ENCODE data around the gene CHL1.

CHL1 gene

GRCh38 chr3:411226-411625 lies 214.7 kb downstream of the CHL1 start:
- Mint-ChIP-seq H3K27me3 (ENCODE audit: low read depth) (no peaks in the 10 kb centered on the region), H3K27ac (no peak overlapping the region), H3K4me1 (ENCODE audit: low read depth) (no peaks in the 10 kb centered on the region), H3K9me3 (no peaks in the 10 kb centered on the region), H3K36me3 (ENCODE audit: low read depth) (no peaks in the 10 kb centered on the region), H3K4me3 (no peak overlapping the region)

- Mint-ChIP-seq H3K9me3 (no peaks in the 10 kb centered on the region), H3K27me3 (ENCODE audit: low read depth) (no peaks in the 10 kb centered on the region), H3K27ac (no peak overlapping the region), H3K4me3 (no peak overlapping the region), H3K4me1 (ENCODE audit: low read depth) (no peaks in the 10 kb centered on the region), H3K36me3 (ENCODE audit: low read depth) (no peaks in the 10 kb centered on the region)
Observed at GRCh38 chr3:414063-414462, 217.5 kb downstream of the CHL1 start.

DNA sequence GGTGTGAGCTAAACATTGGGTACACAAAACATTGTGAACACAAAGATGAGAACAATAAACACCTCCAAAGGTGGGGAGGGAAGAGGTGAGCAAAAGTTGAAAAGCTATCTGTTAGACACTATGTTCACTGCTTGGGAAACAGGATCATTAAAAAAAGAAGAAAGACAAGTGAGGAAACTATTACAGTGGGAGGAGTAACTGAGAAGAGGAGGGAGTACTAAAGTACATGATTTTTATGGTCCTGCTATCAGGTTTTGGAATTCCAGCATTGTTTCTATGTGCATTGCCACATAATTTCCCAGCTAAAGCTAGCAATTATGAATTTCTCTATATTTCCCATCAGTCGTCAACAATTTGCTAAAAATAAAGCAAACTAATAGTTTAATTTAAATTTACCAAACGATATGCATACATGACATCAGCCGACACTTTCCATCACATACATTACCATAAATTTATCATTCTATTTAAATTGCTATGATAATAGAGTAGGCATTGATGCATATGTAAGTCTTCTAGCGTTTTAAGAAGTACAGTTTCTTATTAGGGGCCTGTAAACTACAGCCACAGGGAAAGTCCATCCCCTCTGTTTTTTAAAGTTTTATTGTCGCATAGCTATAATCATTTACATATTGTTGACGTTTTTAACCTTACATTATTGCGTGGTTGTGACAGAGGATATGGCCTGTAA lies 221.8 kb downstream of the CHL1 start:
- Mint-ChIP-seq H3K27ac (no peak overlapping the region), H3K4me3 (no peak overlapping the region), H3K4me1 (ENCODE audit: low read depth) (no peaks in the 10 kb centered on the region), H3K27me3 (ENCODE audit: low read depth) (no peaks in the 10 kb centered on the region), H3K9me3 (no peaks in the 10 kb centered on the region), H3K36me3 (ENCODE audit: low read depth) (no peaks in the 10 kb centered on the region)

GRCh38 chr3:420584-420983 lies 224.0 kb downstream of the CHL1 start:
- H3K27me3 Mint-ChIP-seq (ENCODE audit: low read depth): no peaks in the 10 kb centered on the region
- H3K4me3 Mint-ChIP-seq: no peak overlapping the region
- H3K36me3 Mint-ChIP-seq (ENCODE audit: low read depth): no peaks in the 10 kb centered on the region
- H3K4me1 Mint-ChIP-seq (ENCODE audit: low read depth): no peaks in the 10 kb centered on the region
- H3K27ac Mint-ChIP-seq: no peak overlapping the region
- H3K9me3 Mint-ChIP-seq: no peaks in the 10 kb centered on the region

DNA sequence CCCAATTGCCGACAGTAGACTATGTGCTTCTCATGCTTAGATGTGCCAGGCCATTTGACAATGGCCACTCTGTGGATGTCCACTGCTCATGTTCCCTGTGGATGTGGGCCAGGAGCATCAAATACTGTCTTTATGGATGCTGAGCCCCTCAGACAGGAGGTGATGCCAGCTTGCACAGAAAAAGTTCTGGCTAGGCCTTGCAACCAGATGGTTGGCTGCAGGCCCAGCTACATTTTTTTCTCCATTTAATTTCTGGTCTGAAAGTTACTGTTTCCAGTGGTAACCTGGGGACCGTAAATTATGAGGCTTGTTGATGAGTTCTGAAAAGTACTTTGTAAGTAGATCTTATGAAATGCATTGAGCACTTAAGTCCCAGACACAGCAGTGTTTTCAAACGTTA lies 228.5 kb downstream of the CHL1 start:
- H3K27ac Mint-ChIP-seq: no peak overlapping the region
- H3K9me3 Mint-ChIP-seq: no peaks in the 10 kb centered on the region
- H3K36me3 Mint-ChIP-seq (ENCODE audit: low read depth): no peaks in the 10 kb centered on the region
- no peaks in the 10 kb centered on the region for H3K27me3 Mint-ChIP-seq (ENCODE audit: low read depth)
- H3K4me1 Mint-ChIP-seq (ENCODE audit: low read depth): no peaks in the 10 kb centered on the region
- H3K4me3 Mint-ChIP-seq: no peak overlapping the region

GRCh38 chr3:426072-426471 lies 229.5 kb downstream of the CHL1 start:
- no peak overlapping the region for H3K4me3 Mint-ChIP-seq
- H3K9me3 Mint-ChIP-seq: no peaks in the 10 kb centered on the region
- no peaks in the 10 kb centered on the region for H3K27me3 Mint-ChIP-seq (ENCODE audit: low read depth)
- H3K4me1 Mint-ChIP-seq (ENCODE audit: low read depth): no peaks in the 10 kb centered on the region
- H3K27ac Mint-ChIP-seq: no peak overlapping the region
- H3K36me3 Mint-ChIP-seq (ENCODE audit: low read depth): no peaks in the 10 kb centered on the region

- Mint-ChIP-seq H3K4me1 (ENCODE audit: low read depth) (no peaks in the 10 kb centered on the region), H3K36me3 (ENCODE audit: low read depth) (no peaks in the 10 kb centered on the region), H3K9me3 (no peaks in the 10 kb centered on the region), H3K27me3 (ENCODE audit: low read depth) (no peaks in the 10 kb centered on the region), H3K4me3 (no peak overlapping the region), H3K27ac (no peak overlapping the region)
Observed at GRCh38 chr3:427128-427527, 230.6 kb downstream of the CHL1 start.

DNA sequence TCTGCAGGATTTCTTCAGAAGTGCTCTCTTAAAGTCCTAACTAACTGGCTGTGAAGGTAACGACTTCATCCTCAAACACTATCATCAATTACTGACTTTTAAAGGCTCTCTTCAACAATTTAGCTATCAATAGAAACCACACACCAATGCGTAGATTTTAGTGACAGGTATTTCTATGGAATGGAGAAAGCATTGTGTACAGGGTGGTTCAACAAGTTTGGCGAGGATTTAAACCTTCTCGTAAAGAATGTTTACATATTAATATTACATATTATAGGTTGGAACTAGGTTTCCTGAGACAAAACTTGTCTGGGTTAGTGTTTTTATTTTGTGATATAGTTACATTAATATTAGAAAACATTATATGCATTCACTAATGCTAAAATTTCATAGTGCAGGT lies 233.6 kb downstream of the CHL1 start:
- Mint-ChIP-seq H3K27ac (no peak overlapping the region), H3K9me3 (no peaks in the 10 kb centered on the region), H3K27me3 (ENCODE audit: low read depth) (no peaks in the 10 kb centered on the region)

GRCh38 chr3:435161-435560 lies 238.6 kb downstream of the CHL1 start:
- H3K36me3 Mint-ChIP-seq (ENCODE audit: low read depth): no peaks in the 10 kb centered on the region
- H3K4me1 Mint-ChIP-seq (ENCODE audit: low read depth): no peaks in the 10 kb centered on the region
- peaks cover 3% of the 10 kb centered on the region for H3K9me3 Mint-ChIP-seq
- no peak overlapping the region for H3K27ac Mint-ChIP-seq
- H3K27me3 Mint-ChIP-seq (ENCODE audit: low read depth): no peaks in the 10 kb centered on the region
- no peak overlapping the region for H3K4me3 Mint-ChIP-seq

More for the DNA sequence above, 233.6 kb downstream of the CHL1 start:
- Mint-ChIP-seq H3K36me3 (ENCODE audit: low read depth) (no peaks in the 10 kb centered on the region), H3K4me1 (ENCODE audit: low read depth) (no peaks in the 10 kb centered on the region), H3K4me3 (no peak overlapping the region)

DNA sequence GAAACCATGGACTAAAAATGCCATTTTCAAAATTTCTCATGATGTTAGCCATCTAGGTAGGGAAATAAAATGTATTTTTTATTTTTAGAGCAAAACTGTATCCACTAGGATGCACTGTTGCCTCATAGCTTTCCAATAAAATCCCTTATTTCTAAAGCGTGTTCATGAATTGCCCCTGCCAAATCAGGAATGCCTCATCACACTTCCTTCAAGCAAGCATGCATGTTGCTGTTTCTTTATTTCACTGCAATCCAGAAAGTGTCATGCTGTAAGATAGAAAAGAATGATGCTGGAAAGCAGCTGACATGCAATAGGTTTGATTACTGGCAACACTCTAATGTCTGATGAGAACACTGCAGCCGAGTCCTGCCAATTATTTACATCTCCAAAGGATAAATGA lies 239.5 kb downstream of the CHL1 start:
- Mint-ChIP-seq H3K4me1 (ENCODE audit: low read depth) (no peaks in the 10 kb centered on the region), H3K36me3 (ENCODE audit: low read depth) (no peaks in the 10 kb centered on the region), H3K4me3 (no peak overlapping the region), H3K9me3 (peaks cover 9% of the 10 kb centered on the region), H3K27ac (no peak overlapping the region), H3K27me3 (ENCODE audit: low read depth) (no peaks in the 10 kb centered on the region)

GRCh38 chr3:440826-441225 lies 244.3 kb downstream of the CHL1 start:
- no peaks in the 10 kb centered on the region for H3K27me3 Mint-ChIP-seq (ENCODE audit: low read depth)
- no peak overlapping the region for H3K4me3 Mint-ChIP-seq

DNA sequence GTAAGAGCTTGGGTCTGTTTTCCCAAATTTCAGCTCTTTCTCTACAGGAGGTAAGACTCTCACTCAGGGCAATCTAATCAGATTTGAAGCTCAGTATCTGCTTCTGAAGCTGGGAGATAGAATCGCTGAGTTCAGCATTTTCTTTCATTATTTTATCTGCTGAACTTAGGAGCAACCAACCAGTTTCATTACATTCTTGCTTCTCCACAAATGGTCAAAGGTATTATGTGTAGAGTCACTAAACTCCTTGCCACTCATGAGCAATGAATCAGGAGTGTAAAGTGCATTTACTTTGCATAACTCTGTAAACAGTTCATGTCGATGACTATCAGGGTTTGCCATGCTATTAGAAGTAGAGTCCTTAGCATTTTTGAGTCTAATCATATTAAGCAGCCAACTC lies 249.4 kb downstream of the CHL1 start:
- no peaks in the 10 kb centered on the region for H3K36me3 Mint-ChIP-seq (ENCODE audit: low read depth)
- H3K4me3 Mint-ChIP-seq: no peak overlapping the region
- H3K9me3 Mint-ChIP-seq: peaks cover 4% of the 10 kb centered on the region
- no peak overlapping the region for H3K27ac Mint-ChIP-seq
- no peaks in the 10 kb centered on the region for H3K4me1 Mint-ChIP-seq (ENCODE audit: low read depth)
- H3K27me3 Mint-ChIP-seq (ENCODE audit: low read depth): no peaks in the 10 kb centered on the region

More at GRCh38 chr3:440826-441225, 244.3 kb downstream of the CHL1 start:
- Mint-ChIP-seq H3K4me1 (ENCODE audit: low read depth) (no peaks in the 10 kb centered on the region), H3K9me3 (peaks cover 13% of the 10 kb centered on the region), H3K36me3 (ENCODE audit: low read depth) (no peaks in the 10 kb centered on the region), H3K27ac (no peak overlapping the region)

DNA sequence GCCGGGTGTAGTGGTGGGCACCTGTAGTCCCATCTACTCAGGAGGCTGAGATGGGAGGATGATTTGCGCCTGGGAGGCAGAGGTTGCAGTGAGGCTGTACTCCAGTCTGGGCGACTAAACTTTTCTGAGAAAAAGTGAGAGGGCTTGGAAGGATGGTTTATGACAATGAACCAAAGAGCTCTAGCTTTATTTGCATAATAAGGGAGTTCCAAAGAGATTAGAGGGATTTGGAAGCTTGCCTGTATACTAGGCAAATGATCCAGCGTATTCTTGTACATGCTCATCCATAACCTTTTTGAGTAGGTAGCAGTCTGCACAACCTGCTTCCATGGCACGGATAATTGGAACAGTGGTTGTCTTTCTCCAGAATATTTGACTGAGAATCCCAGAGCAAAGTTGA lies 251.1 kb downstream of the CHL1 start:
- no peak overlapping the region for H3K27ac Mint-ChIP-seq
- no peaks in the 10 kb centered on the region for H3K4me1 Mint-ChIP-seq (ENCODE audit: low read depth)
- no peaks in the 10 kb centered on the region for H3K9me3 Mint-ChIP-seq
- no peaks in the 10 kb centered on the region for H3K27me3 Mint-ChIP-seq (ENCODE audit: low read depth)
- no peak overlapping the region for H3K4me3 Mint-ChIP-seq
- H3K36me3 Mint-ChIP-seq (ENCODE audit: low read depth): no peaks in the 10 kb centered on the region

DNA sequence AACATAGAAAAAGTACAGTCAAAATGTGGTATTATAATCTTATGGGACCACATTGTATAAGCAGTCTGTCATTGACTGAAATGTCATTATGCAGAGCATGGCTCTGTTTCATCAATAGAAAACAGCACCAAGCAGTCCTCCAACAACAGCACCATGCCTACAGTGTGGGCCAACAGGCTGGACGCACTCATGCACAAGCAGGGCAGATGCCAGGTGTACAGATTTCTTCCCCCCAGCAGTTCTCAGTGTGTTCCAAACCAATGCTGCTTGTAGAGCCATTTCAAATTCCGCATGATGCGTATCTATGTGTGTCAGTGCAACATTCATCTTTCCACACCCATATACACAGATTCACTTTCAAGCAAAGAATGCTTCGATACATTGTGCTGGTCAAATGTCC lies 253.1 kb downstream of the CHL1 start:
- H3K27ac Mint-ChIP-seq: no peak overlapping the region
- H3K4me1 Mint-ChIP-seq (ENCODE audit: low read depth): no peaks in the 10 kb centered on the region
- no peaks in the 10 kb centered on the region for H3K27me3 Mint-ChIP-seq (ENCODE audit: low read depth)
- no peak overlapping the region for H3K4me3 Mint-ChIP-seq
- no peaks in the 10 kb centered on the region for H3K9me3 Mint-ChIP-seq
- H3K36me3 Mint-ChIP-seq (ENCODE audit: low read depth): no peaks in the 10 kb centered on the region

GRCh38 chr3:452221-452620 lies 255.7 kb downstream of the CHL1 start:
- Mint-ChIP-seq H3K27ac (no peak overlapping the region), H3K4me1 (ENCODE audit: low read depth) (no peaks in the 10 kb centered on the region), H3K4me3 (no peak overlapping the region), H3K9me3 (no peaks in the 10 kb centered on the region), H3K27me3 (ENCODE audit: low read depth) (no peaks in the 10 kb centered on the region), H3K36me3 (ENCODE audit: low read depth) (no peaks in the 10 kb centered on the region)

GRCh38 chr3:453106-453505 lies 256.5 kb downstream of the CHL1 start:
- no peaks in the 10 kb centered on the region for H3K27me3 Mint-ChIP-seq (ENCODE audit: low read depth)
- no peak overlapping the region for H3K27ac Mint-ChIP-seq
- no peaks in the 10 kb centered on the region for H3K4me1 Mint-ChIP-seq (ENCODE audit: low read depth)
- H3K9me3 Mint-ChIP-seq: no peaks in the 10 kb centered on the region
- no peaks in the 10 kb centered on the region for H3K36me3 Mint-ChIP-seq (ENCODE audit: low read depth)
- no peak overlapping the region for H3K4me3 Mint-ChIP-seq

Data from T-helper 1 cell treated with Interleukin-12 subunit alpha and Interleukin-12 subunit beta and Interleukin-4 antibody, amounts not matched to agents 30 μg/mL and 1 μg/mL, for 36 hours (primary cell).